CD4-positive, alpha-beta T cell (primary cell): Measurements from ENCODE around the gene LEF1. TPM values are rescaled to one million over a fixed set of nuclear protein-coding genes. Genes with fewer than 3 reads are reported as not detected.

Experiments used
- ATAC-seq: fragments of 200-7000 bp; cut with Tn5 transposase; one replicate; pipeline ENCODE4 v1.10.0; 2022; ENCODE audit warnings: mild to moderate bottlenecking; ENCODE audit not compliant: poor library complexity
- CTCF ChIA-PET: fragments of 350-600 bp; sonication (Branson Sonifier 250); formaldehyde crosslinking; loops from one replicate; lab custom pipeline; 2021; ENCODE audit warnings: antibody characterized with exemption, inconsistent platforms; lab: Charles Lee
- POLR2A ChIA-PET: fragments of 350-600 bp; sonication (Branson Sonifier 250); formaldehyde crosslinking; loops from one replicate; lab custom pipeline; 2021; ENCODE audit warnings: antibody characterized with exemption, inconsistent platforms; lab: Charles Lee
- DNase-seq, 14 experiments: peaks; one replicate each; pipeline ENCODE4 v3.0.0-alpha.2; 2013 to 2020; ENCODE audit warnings: mixed read lengths in 2 of 14
- H3K27ac ChIP-seq, 2 donors: one replicate each; pipeline versions ENCODE4 v1.5.1 to v1.7.0; 2013; ENCODE audit warnings: low read length in 2 of 2, low read depth in 1 of 2, mild to moderate bottlenecking in 1 of 2
- H3K27me3 ChIP-seq, 2 experiments: 1 replicate in 1 of 2; 2 replicates in 1 of 2; pipeline versions ENCODE4 v1.6.1 to v1.7.0; 2013; ENCODE audit warnings: low read length in 2 of 2, control low read depth in 1 of 2, mild to moderate bottlenecking in 1 of 2, moderate library complexity in 1 of 2; ENCODE audit not compliant: insufficient read depth in 2 of 2, control insufficient read depth in 1 of 2
- H3K36me3 ChIP-seq: one replicate; pipeline ENCODE4 v1.6.1; 2013; ENCODE audit warnings: low read length, control low read depth; ENCODE audit not compliant: insufficient read depth
- H3K4me1 ChIP-seq: one replicate; pipeline ENCODE4 v1.6.1; 2013; ENCODE audit warnings: low read length, control low read depth; ENCODE audit not compliant: insufficient read depth
- H3K4me3 ChIP-seq: one replicate; pipeline ENCODE4 v1.5.1; 2013; ENCODE audit warnings: mild to moderate bottlenecking, low read length, moderate library complexity
- H3K9me3 ChIP-seq, 2 experiments: 1 replicate in 1 of 2; 2 replicates in 1 of 2; pipeline versions ENCODE4 v1.6.1 to v1.7.0; 2013; ENCODE audit warnings: low read length in 2 of 2, mild to moderate bottlenecking in 2 of 2, control low read depth in 1 of 2, moderate library complexity in 1 of 2; ENCODE audit not compliant: control insufficient read depth in 1 of 2, insufficient read depth in 1 of 2
- H3K27ac Mint-ChIP-seq: one replicate; pipeline ENCODE4 v1.8.0; 2020; ENCODE audit warnings: mixed read lengths
- H3K27me3 Mint-ChIP-seq: one replicate; pipeline ENCODE4 v1.8.0; 2021; ENCODE audit warnings: mixed read lengths
- H3K36me3 Mint-ChIP-seq: one replicate; pipeline ENCODE4 v1.8.0; 2021; ENCODE audit warnings: low read depth, mixed read lengths
- H3K4me1 Mint-ChIP-seq: one replicate; pipeline ENCODE4 v1.8.0; 2021; ENCODE audit warnings: low read depth, mixed read lengths
- H3K4me3 Mint-ChIP-seq: one replicate; pipeline ENCODE4 v1.8.0; 2020; ENCODE audit warnings: mild to moderate bottlenecking, mixed read lengths
- H3K9me3 Mint-ChIP-seq: one replicate; pipeline ENCODE4 v1.8.0; 2020; ENCODE audit warnings: mixed read lengths
- CTCF ChIP-seq: fragments of 200-600 bp; IDR thresholded peaks from one replicate; pipeline ENCODE4 v1.8.0; 2022; ENCODE audit warnings: antibody characterized with exemption, mild to moderate bottlenecking
- intact Hi-C, 2 experiments: fragments of 100-400 bp; cut with DNase I in 1 of 2; cut with micrococcal nuclease in 1 of 2; formaldehyde crosslinking; loops; one replicate each; pipeline versions ENCODE4 v1.15.1 to v1.9.0; 2023 to 2025; cut with DNase I, micrococcal nuclease
- total RNA-seq, 174 experiments: library from RNA in 2 of 174; stranded (reverse) in 2 of 174; gene quantifications; one replicate each; pipeline ENCODE4 v1.2.3 and lab custom pipeline; 2021 to 2026

Gene LEF1
- total RNA-seq, 2 experiments from 2014 or later: 409 to 438 TPM

- ChIA-PET POLR2A (interaction anchor here (0.7 to 14.8 kb wide), 15 partner anchors 11 to 268 kb away, joined by 3 to 216 read pairs (median 18); partner anchors contain the start of gene LEF1), CTCF (interaction anchor here (0.7 to 2.4 kb wide), 4 partner anchors 12 to 61 kb away, joined by 3 to 9 read pairs (median 4); no protein-coding TSS in a partner anchor)
- H3K9me3 ChIP-seq: no peaks in the 10 kb centered on the region
- intact Hi-C loops: loop anchor here (2.0 to 10.0 kb wide), 3 partner anchors 53 to 246 kb away; partner anchors contain the start of gene LEF1 (in 2 of the 2)
- Mint-ChIP-seq H3K27ac (peak overlapping the region; percentile 92), H3K4me3 (peak overlapping the region; percentile 4), H3K27me3 (no peaks in the 10 kb centered on the region), H3K4me1 (peaks cover 98% of the 10 kb centered on the region), H3K9me3 (no peaks in the 10 kb centered on the region), H3K36me3 (peaks cover 86% of the 10 kb centered on the region)
- H3K36me3 ChIP-seq: peaks cover 15% of the 10 kb centered on the region
- H3K27ac ChIP-seq: peak overlapping the region; percentile 74 to 89
- ATAC-seq (no peak), DNase-seq (no peak)
- no peak for TF ChIP-seq CTCF
- H3K4me1 ChIP-seq: peaks cover 83% of the 10 kb centered on the region
- H3K4me3 ChIP-seq: no peak overlapping the region
- H3K27me3 ChIP-seq: no peaks in the 10 kb centered on the region
Measured at GRCh38 chr4:108111781-108112180, 57.0 kb downstream of the LEF1 start.

DNA sequence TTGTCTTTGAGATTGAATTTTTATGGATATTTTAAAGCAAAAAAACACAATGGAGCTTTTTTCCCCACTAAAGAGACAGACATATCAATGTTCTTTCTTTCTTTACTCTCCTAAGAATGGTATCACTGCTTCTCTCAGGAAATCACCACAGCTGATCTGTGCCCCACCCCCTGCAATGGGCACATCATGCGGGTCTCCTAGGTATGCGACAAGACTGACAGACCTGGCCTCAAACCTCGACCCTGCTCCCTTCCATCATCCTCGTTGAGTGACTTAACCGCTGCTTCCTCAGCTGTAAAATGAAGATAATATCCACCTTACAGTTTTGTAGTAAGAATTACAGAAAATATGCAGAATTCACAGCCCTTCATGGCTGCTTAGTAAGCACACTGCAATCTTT lies 58.3 kb downstream of the LEF1 start:
- no peaks in the 10 kb centered on the region for H3K9me3 ChIP-seq
- H3K4me3 Mint-ChIP-seq: peak overlapping the region; percentile 73
- peaks cover 98% of the 10 kb centered on the region for H3K4me1 Mint-ChIP-seq
- POLR2A ChIA-PET: interaction anchor here (0.7 to 5.9 kb wide), 7 partner anchors 8 to 63 kb away, joined by 3 to 52 read pairs (median 18); partner anchors contain the start of gene LEF1
- H3K4me3 ChIP-seq: peak overlapping the region; percentile 2
- H3K27me3 ChIP-seq: no peaks in the 10 kb centered on the region
- DNase-seq (no peak), ATAC-seq (no peak)
- intact Hi-C loops: loop anchor here (1.0 to 10.0 kb wide), 3 partner anchors 10 to 247 kb away; partner anchors contain the start of gene LEF1 (in 1 of the 2)
- H3K27ac Mint-ChIP-seq: peak overlapping the region; percentile 92
- H3K27ac ChIP-seq: peak overlapping the region; percentile 48 to 89
- CTCF ChIA-PET: interaction anchor here (0.7 to 1.1 kb wide), 3 partner anchors 8 to 48 kb away, joined by 3 to 4 read pairs (median 3); no protein-coding TSS in a partner anchor
- H3K36me3 Mint-ChIP-seq: peaks cover 87% of the 10 kb centered on the region
- H3K4me1 ChIP-seq: peaks cover 83% of the 10 kb centered on the region
- peaks cover 21% of the 10 kb centered on the region for H3K36me3 ChIP-seq
- H3K9me3 Mint-ChIP-seq: no peaks in the 10 kb centered on the region
- H3K27me3 Mint-ChIP-seq: no peaks in the 10 kb centered on the region
- TF ChIP-seq CTCF: no peak

- no peaks in the 10 kb centered on the region for H3K9me3 ChIP-seq
- Mint-ChIP-seq H3K4me3 (peak overlapping the region; percentile 73), H3K27me3 (no peaks in the 10 kb centered on the region), H3K4me1 (peaks cover 95% of the 10 kb centered on the region), H3K27ac (peak overlapping the region; percentile 92), H3K9me3 (no peaks in the 10 kb centered on the region), H3K36me3 (peaks cover 84% of the 10 kb centered on the region)
- no peaks in the 10 kb centered on the region for H3K27me3 ChIP-seq
- peak overlapping the region; percentile 48 to 89 for H3K27ac ChIP-seq
- ChIA-PET POLR2A (interaction anchor here (0.7 to 5.9 kb wide), 7 partner anchors 9 to 63 kb away, joined by 3 to 52 read pairs (median 18); partner anchors contain the start of gene LEF1), CTCF (interaction anchor here (0.7 to 3.5 kb wide), 3 partner anchors 9 to 30 kb away, joined by 3 to 16 read pairs (median 3); no protein-coding TSS in a partner anchor)
- intact Hi-C loops: loop anchor here (1.0 to 10.0 kb wide), 6 partner anchors 10 to 247 kb away; partner anchors contain the start of gene LEF1 (in 1 of the 2)
- ATAC-seq (no peak), DNase-seq (peak in 1 of 14 experiments; percentile 10)
- H3K36me3 ChIP-seq: peaks cover 21% of the 10 kb centered on the region
- H3K4me1 ChIP-seq: peaks cover 85% of the 10 kb centered on the region
- peak overlapping the region; percentile 2 for H3K4me3 ChIP-seq
- no peak for TF ChIP-seq CTCF
Measured at GRCh38 chr4:108109997-108110416, 58.7 kb downstream of the LEF1 start.
